Natural killer cell (primary cell): ENCODE results near the gene RRAGA. TPM values are rescaled to one million over a fixed set of nuclear protein-coding genes. Genes with fewer than 3 reads are reported as not detected.

ENCODE experiments used
- ATAC-seq, 3 donors: fragments of 150-1000 bp in 2 of 3; fragments of 200-7000 bp in 1 of 3; cut with Tn5 transposase; 1 replicate in 1 of 3; 2 replicates in 2 of 3; pipeline ENCODE4 v1.10.0; 2021; ENCODE audit warnings: mild to moderate bottlenecking in 2 of 3, moderate library complexity in 2 of 3
- DNase-seq, 2 donors: peaks; one replicate each; pipeline versions ENCODE4 v3.0.0 to v3.0.0-alpha.2; 2013 to 2021; ENCODE audit warnings: mixed read lengths in 1 of 2
- H3K27ac ChIP-seq: one replicate; pipeline ENCODE4 v1.5.1; 2013; ENCODE audit warnings: mild to moderate bottlenecking, low read length
- H3K27me3 ChIP-seq: one replicate; pipeline ENCODE4 v1.6.1; 2013; ENCODE audit warnings: low read length; ENCODE audit not compliant: control insufficient read depth, insufficient read depth
- H3K36me3 ChIP-seq: one replicate; pipeline ENCODE4 v1.6.1; 2013; ENCODE audit warnings: low read length; ENCODE audit not compliant: control insufficient read depth, insufficient read depth
- H3K4me1 ChIP-seq: one replicate; pipeline ENCODE4 v1.6.1; 2013; ENCODE audit warnings: low read length; ENCODE audit not compliant: control insufficient read depth, insufficient read depth
- H3K4me3 ChIP-seq: one replicate; pipeline ENCODE4 v1.5.1; 2013; ENCODE audit warnings: low read length
- H3K9me3 ChIP-seq: one replicate; pipeline ENCODE4 v1.6.1; 2013; ENCODE audit warnings: low read length; ENCODE audit not compliant: control insufficient read depth, insufficient read depth
- H3K27ac Mint-ChIP-seq, 2 donors: one replicate each; pipeline ENCODE4 v1.8.0; 2022; ENCODE audit warnings: mild to moderate bottlenecking in 2 of 2, mixed read lengths in 2 of 2, moderate library complexity in 1 of 2
- H3K27me3 Mint-ChIP-seq, 2 donors: one replicate each; pipeline ENCODE4 v1.8.0; 2022; ENCODE audit warnings: low read depth in 2 of 2, mixed read lengths in 2 of 2
- H3K36me3 Mint-ChIP-seq: one replicate; pipeline ENCODE4 v1.8.0; 2022; ENCODE audit warnings: mixed read lengths
- H3K4me1 Mint-ChIP-seq, 2 donors: one replicate each; pipeline ENCODE4 v1.8.0; 2022; ENCODE audit warnings: mixed read lengths in 2 of 2
- H3K4me3 Mint-ChIP-seq: one replicate; pipeline ENCODE4 v1.8.0; 2022; ENCODE audit warnings: mild to moderate bottlenecking, moderate library complexity, mixed read lengths
- H3K9me3 Mint-ChIP-seq, 2 donors: one replicate each; pipeline ENCODE4 v1.8.0; 2022; ENCODE audit warnings: mixed read lengths in 2 of 2
- WGBS: methylation state at CpG from one replicate; pipeline ENCODE4 v1.1.7; 2013; ENCODE audit warnings: missing lambda C conversion rate; ENCODE audit not compliant: insufficient coverage; 5-methylcytosine and 5-hydroxymethylcytosine counted together
- intact Hi-C: fragments of 100-400 bp; cut with micrococcal nuclease; formaldehyde crosslinking; loops from one replicate; pipeline ENCODE4 v1.14.2; 2022
- total RNA-seq, 4 donors: library from RNA; stranded (reverse); fragments of 120-200 nt in 1 of 4; gene quantifications; one replicate each; pipeline versions ENCODE4 v1.2.3 to v1.2.4, GENCODE V29; 2013 to 2022
- TF ChIP-seq, protein P1 (sequence below): fragments of 200-600 bp; IDR thresholded peaks from one replicate; pipeline ENCODE4 v1.8.0; 2022; ENCODE audit warnings: antibody characterized with exemption

RRAGA gene
- total RNA-seq, 3 donors from 2014 or later (not counting 1 experiment from before 2014, with no cell fraction given): 39.0 to 43.9 (median 41.5) TPM

DNA sequence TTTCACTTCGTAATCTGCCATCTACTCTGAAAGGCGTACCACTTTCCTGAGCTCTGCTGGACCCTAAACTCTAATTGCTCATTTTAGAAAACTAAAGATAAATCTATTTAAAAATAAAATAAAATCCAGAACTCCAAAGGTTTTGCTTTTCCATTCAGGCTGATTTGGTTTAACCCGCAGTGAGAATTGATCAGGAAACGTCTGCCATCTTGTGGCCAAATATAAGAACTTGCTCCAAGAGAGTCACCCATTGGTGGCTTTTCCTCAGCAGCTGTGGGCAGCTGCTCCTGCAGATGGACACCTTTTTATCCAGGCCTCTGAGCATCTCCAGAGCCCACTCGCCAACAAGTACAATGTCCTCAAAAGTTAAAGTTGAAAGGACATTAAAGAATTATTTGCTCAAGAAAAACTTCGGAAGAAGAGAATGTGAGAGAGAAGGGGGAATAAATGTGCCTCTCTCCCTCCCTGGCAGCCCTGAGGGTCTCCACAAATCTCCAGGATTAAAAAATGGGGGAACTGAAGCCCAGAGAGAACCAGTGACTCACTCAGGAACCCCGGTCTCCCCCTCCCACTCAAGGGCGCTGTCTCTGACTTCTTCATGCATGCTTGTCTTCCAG is 20.3 kb upstream of the RRAGA start:
- peak in 2 of 3 donors; percentile 38 to 60 for ATAC-seq

DNA sequence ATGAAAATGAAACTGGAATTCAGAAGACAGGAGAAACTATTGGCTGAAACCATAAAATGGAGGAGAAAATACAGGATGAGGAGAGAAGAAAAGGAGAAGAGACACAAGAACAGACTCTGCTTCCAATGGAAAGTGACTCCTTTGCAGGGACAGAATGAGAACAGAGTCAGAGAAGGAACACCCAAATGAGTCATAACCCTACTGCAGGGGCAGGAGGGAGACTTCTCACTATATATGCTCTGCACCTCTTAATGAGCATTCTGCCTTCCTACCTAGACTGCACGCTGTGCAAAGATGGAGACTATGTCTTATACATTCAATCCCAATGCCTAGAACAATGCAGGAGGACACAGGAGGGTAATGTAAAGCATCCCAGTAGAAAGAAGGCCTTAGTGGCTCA is 18.3 kb upstream of the RRAGA start:
- no peak overlapping the region for H3K27ac ChIP-seq
- no peak overlapping the region for H3K4me3 Mint-ChIP-seq
- 43% methylated on average over 1 of the region's 1 CpG for WGBS
- H3K27me3 Mint-ChIP-seq: peaks cover 14 to 16% of the 10 kb centered on the region in 2 donors
- TF ChIP-seq, protein P1, sequence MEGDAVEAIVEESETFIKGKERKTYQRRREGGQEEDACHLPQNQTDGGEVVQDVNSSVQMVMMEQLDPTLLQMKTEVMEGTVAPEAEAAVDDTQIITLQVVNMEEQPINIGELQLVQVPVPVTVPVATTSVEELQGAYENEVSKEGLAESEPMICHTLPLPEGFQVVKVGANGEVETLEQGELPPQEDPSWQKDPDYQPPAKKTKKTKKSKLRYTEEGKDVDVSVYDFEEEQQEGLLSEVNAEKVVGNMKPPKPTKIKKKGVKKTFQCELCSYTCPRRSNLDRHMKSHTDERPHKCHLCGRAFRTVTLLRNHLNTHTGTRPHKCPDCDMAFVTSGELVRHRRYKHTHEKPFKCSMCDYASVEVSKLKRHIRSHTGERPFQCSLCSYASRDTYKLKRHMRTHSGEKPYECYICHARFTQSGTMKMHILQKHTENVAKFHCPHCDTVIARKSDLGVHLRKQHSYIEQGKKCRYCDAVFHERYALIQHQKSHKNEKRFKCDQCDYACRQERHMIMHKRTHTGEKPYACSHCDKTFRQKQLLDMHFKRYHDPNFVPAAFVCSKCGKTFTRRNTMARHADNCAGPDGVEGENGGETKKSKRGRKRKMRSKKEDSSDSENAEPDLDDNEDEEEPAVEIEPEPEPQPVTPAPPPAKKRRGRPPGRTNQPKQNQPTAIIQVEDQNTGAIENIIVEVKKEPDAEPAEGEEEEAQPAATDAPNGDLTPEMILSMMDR: no peak
- H3K36me3 Mint-ChIP-seq: no peaks in the 10 kb centered on the region
- no peak overlapping the region for H3K27ac Mint-ChIP-seq
- no peak overlapping the region for H3K4me3 ChIP-seq
- H3K4me1 ChIP-seq: no peaks in the 10 kb centered on the region
- no peaks in the 10 kb centered on the region for H3K9me3 ChIP-seq
- H3K4me1 Mint-ChIP-seq: peaks cover 0 to 4% of the 10 kb centered on the region in 2 donors
- H3K9me3 Mint-ChIP-seq: no peaks in the 10 kb centered on the region
- intact Hi-C loops: no loop called here
- no peak for ATAC-seq
- H3K27me3 ChIP-seq: no peaks in the 10 kb centered on the region
- DNase-seq: no peak
- H3K36me3 ChIP-seq: no peaks in the 10 kb centered on the region

More for the DNA sequence above, 20.3 kb upstream of the RRAGA start:
- Histone ChIP-seq H3K27me3 (no peaks in the 10 kb centered on the region), H3K4me1 (no peaks in the 10 kb centered on the region), H3K27ac (no peak overlapping the region), H3K4me3 (no peak overlapping the region), H3K36me3 (no peaks in the 10 kb centered on the region), H3K9me3 (no peaks in the 10 kb centered on the region)
- intact Hi-C loops: loop anchor here (1.0 to 10.0 kb wide), 2 partner anchors 428 to 774 kb away; no protein-coding TSS in a partner anchor
- DNase-seq: peak in 1 of 2 donors; percentile 64
- peaks cover 0 to 4% of the 10 kb centered on the region in 2 donors for H3K4me1 Mint-ChIP-seq
- H3K4me3 Mint-ChIP-seq: no peak overlapping the region
- H3K27ac Mint-ChIP-seq: no peak overlapping the region
- H3K36me3 Mint-ChIP-seq: no peaks in the 10 kb centered on the region
- TF ChIP-seq, protein P1: peak; percentile 71
- peaks cover 11 to 20% of the 10 kb centered on the region in 2 donors for H3K27me3 Mint-ChIP-seq
- no peaks in the 10 kb centered on the region for H3K9me3 Mint-ChIP-seq
- WGBS: 53% methylated on average over 7 of the region's 8 CpGs

DNA sequence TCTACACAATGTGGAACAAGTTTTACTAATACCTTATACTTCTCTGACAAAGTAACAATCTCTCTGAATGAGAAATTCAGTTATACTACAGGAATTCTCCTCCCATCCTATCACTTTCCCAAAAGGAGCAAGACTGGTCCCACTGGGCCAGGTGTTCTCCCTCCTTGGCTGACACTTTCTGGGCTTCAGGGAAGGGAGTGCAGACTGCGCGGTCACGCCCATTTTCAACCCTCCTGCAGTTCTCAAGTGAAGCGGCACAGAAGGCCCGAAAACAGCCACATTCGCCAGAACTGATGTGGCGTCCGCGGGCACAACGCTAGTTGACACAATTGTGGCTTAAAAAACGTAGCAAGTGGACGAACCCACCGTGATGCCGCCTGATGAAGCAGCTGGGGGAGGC is 16.8 kb upstream of the RRAGA start:
- ATAC-seq (no peak), DNase-seq (no peak)
- intact Hi-C loops: no loop called here
- Mint-ChIP-seq H3K27ac (no peak overlapping the region), H3K36me3 (no peaks in the 10 kb centered on the region), H3K4me3 (no peak overlapping the region), H3K9me3 (no peaks in the 10 kb centered on the region), H3K4me1 (peaks cover 0 to 4% of the 10 kb centered on the region in 2 donors), H3K27me3 (peaks cover 14 to 16% of the 10 kb centered on the region in 2 donors)
- Histone ChIP-seq H3K27ac (no peak overlapping the region), H3K4me1 (no peaks in the 10 kb centered on the region), H3K36me3 (no peaks in the 10 kb centered on the region), H3K27me3 (no peaks in the 10 kb centered on the region), H3K9me3 (no peaks in the 10 kb centered on the region), H3K4me3 (no peak overlapping the region)
- TF ChIP-seq, protein P1: no peak
- 84% methylated on average over 14 of the region's 14 CpGs for WGBS

DNA sequence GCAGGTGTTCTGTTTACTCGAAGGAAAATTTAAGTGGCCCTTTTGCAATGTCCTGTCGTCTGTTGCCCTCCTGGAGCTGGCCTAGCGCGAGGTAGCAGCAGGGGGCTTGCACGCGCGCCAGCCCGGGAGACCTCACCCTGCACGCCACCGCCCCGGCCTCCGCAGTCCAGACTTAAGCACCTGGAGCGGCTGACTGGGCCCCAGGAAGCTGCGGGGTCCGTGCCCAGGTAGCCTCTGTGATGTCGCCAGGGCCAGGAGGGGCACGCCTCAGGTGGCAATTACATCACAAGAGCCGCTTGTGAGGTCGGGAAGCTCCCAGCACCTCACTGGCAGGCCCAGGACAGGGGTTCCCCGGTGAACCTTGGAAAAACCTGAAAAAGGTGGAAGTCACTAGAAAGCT is 16.2 kb upstream of the RRAGA start, which contains the start of gene SAXO1:
Gene SAXO1, minus strand, starts transcription at position 195 of the 400 bp plus-strand sequence. CDS start 301 bp downstream, outside the sequence.
- DNase-seq (no peak), ATAC-seq (no peak)
- H3K4me1 Mint-ChIP-seq: peaks cover 0 to 4% of the 10 kb centered on the region in 2 donors
- TF ChIP-seq, protein P1: no peak
- H3K27me3 Mint-ChIP-seq: peaks cover 14 to 16% of the 10 kb centered on the region in 2 donors
- Histone ChIP-seq H3K27ac (no peak within 1 kb of the TSS), H3K4me1 (no peaks in the 10 kb centered on the region), H3K9me3 (no peaks in the 10 kb centered on the region), H3K27me3 (no peaks in the 10 kb centered on the region), H3K36me3 (no peaks in the 10 kb centered on the region), H3K4me3 (no peak within 1 kb of the TSS)
- no peaks in the 10 kb centered on the region for H3K36me3 Mint-ChIP-seq
- H3K9me3 Mint-ChIP-seq: no peaks in the 10 kb centered on the region
- H3K4me3 Mint-ChIP-seq: no peak within 1 kb of the TSS
- WGBS: 94% methylated on average over 20 of the region's 20 CpGs
- intact Hi-C loops: no loop called here
- H3K27ac Mint-ChIP-seq: no peak within 1 kb of the TSS
